ENCODE results near the gene IL4R.

IL4R gene

DNA sequence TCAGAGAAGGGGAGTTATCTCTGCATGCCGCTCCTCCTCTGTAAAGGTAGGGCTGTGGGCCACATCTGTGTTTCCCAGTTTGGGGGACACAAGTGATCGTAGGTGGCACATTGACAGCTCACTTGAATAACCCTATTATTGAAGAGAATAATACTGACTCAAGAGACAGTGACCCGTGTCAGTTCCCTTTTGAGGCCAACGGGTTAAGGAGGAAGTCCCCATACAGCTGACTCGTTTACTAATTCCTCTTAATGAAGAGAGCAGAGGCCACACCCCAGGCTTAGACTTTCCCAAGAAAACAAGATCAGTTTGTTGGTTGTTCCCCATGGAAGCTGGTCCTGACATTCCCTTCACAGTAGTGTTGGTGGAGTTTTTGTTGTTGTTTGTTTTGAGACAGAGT is 33.0 kb downstream of the IL4R start:
- Histone ChIP-seq H3K27me3 (ENCODE audit: insufficient read depth, low read depth) (no peaks in the 10 kb centered on the region), H3K79me2 (ENCODE audit: insufficient read depth, low read depth) (no peaks in the 10 kb centered on the region), H3K4me2 (no peak overlapping the region), H3K9ac (no peak overlapping the region), H2AFZ (ENCODE audit: low read depth) (no peak overlapping the region), H4K20me1 (ENCODE audit: insufficient read depth) (no peaks in the 10 kb centered on the region), H3K36me3 (ENCODE audit: insufficient read depth) (no peaks in the 10 kb centered on the region), H3K4me1 (ENCODE audit: low read depth, poor library complexity, severe bottlenecking) (no peaks in the 10 kb centered on the region), H3K27ac (no peak overlapping the region), H3K4me3 (IDR thresholded peaks at IDR 0.05; ENCODE audit: insufficient read depth, low read depth, low read length) (no peak overlapping the region)
- no peak for TF ChIP-seq CTCF (conservative IDR thresholded peaks at IDR 0.05; ENCODE audit: low read depth, low read length)

- Histone ChIP-seq H3K9ac (no peak overlapping the region), H3K4me3 (IDR thresholded peaks at IDR 0.05; ENCODE audit: insufficient read depth, low read depth, low read length) (no peak overlapping the region), H3K79me2 (ENCODE audit: insufficient read depth, low read depth) (no peaks in the 10 kb centered on the region), H3K27ac (no peak overlapping the region), H3K4me1 (ENCODE audit: low read depth, poor library complexity, severe bottlenecking) (no peaks in the 10 kb centered on the region), H3K27me3 (ENCODE audit: insufficient read depth, low read depth) (no peaks in the 10 kb centered on the region), H3K36me3 (ENCODE audit: insufficient read depth) (no peaks in the 10 kb centered on the region), H3K4me2 (no peak overlapping the region), H2AFZ (ENCODE audit: low read depth) (no peak overlapping the region), H4K20me1 (ENCODE audit: insufficient read depth) (no peaks in the 10 kb centered on the region)
- no peak for TF ChIP-seq CTCF (conservative IDR thresholded peaks at IDR 0.05; ENCODE audit: low read depth, low read length)
Observed at GRCh38 chr16:27347930-27348685, 34.3 kb downstream of the IL4R start.

DNA sequence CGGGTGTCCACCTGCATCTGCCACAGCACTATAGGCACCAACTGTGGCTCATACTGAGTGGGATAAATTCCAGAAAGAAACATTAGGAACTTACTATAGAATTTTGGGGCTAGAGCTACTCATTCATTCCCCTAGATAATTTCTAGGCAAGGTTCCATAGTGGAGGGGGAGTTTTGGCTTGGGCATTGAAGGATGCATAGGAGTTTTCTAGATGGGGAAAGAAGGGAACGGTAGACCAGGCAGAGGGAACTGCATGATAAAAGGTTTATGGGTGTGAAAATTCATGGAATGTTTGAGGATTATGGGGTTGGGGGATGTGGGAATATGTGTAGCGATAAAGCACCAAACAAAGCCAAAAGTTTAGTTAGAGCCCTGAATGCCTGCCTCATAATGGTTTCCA is 35.5 kb downstream of the IL4R start:
- no peak for TF ChIP-seq CTCF (conservative IDR thresholded peaks at IDR 0.05; ENCODE audit: low read depth, low read length)
- no peaks in the 10 kb centered on the region for H3K27me3 ChIP-seq (ENCODE audit: insufficient read depth, low read depth)
- no peaks in the 10 kb centered on the region for H3K79me2 ChIP-seq (ENCODE audit: insufficient read depth, low read depth)
- H4K20me1 ChIP-seq (ENCODE audit: insufficient read depth) = no peaks in the 10 kb centered on the region
- H3K4me3 ChIP-seq (IDR thresholded peaks at IDR 0.05; ENCODE audit: insufficient read depth, low read depth, low read length) = no peak overlapping the region
- H3K9ac ChIP-seq = no peak overlapping the region
- no peak overlapping the region for H2AFZ ChIP-seq (ENCODE audit: low read depth)
- no peaks in the 10 kb centered on the region for H3K4me1 ChIP-seq (ENCODE audit: low read depth, poor library complexity, severe bottlenecking)
- no peak overlapping the region for H3K4me2 ChIP-seq
- no peaks in the 10 kb centered on the region for H3K36me3 ChIP-seq (ENCODE audit: insufficient read depth)
- H3K27ac ChIP-seq = no peak overlapping the region

GRCh38 chr16:27350006-27350405 is 36.2 kb downstream of the IL4R start:
- no peaks in the 10 kb centered on the region for H3K79me2 ChIP-seq (ENCODE audit: insufficient read depth, low read depth)
- no peaks in the 10 kb centered on the region for H3K4me1 ChIP-seq (ENCODE audit: low read depth, poor library complexity, severe bottlenecking)
- H3K9ac ChIP-seq = no peak overlapping the region
- H2AFZ ChIP-seq (ENCODE audit: low read depth) = no peak overlapping the region
- H3K27me3 ChIP-seq (ENCODE audit: insufficient read depth, low read depth) = no peaks in the 10 kb centered on the region
- H3K36me3 ChIP-seq (ENCODE audit: insufficient read depth) = no peaks in the 10 kb centered on the region
- no peak overlapping the region for H3K27ac ChIP-seq
- H4K20me1 ChIP-seq (ENCODE audit: insufficient read depth) = no peaks in the 10 kb centered on the region
- no peak for TF ChIP-seq CTCF (conservative IDR thresholded peaks at IDR 0.05; ENCODE audit: low read depth, low read length)
- H3K4me2 ChIP-seq = no peak overlapping the region
- H3K4me3 ChIP-seq (IDR thresholded peaks at IDR 0.05; ENCODE audit: insufficient read depth, low read depth, low read length) = no peak overlapping the region

Measured in KMS-11 (cell line).